Naive thymus-derived CD8-positive, alpha-beta T cell (primary cell): ENCODE results near the gene NTSR1. TPM values are rescaled to one million over a fixed set of nuclear protein-coding genes. Genes with fewer than 3 reads are reported as not detected.

Experiments used
- ATAC-seq, 2 donors: fragments of 150-1000 bp; cut with Tn5 transposase in 1 of 2; sonication (Bioruptor Pico), chemical (Tn5 transposase) in 1 of 2; 1 replicate in 1 of 2; 2 replicates in 1 of 2; pipeline ENCODE4 v1.10.0; 2021; ENCODE audit warnings: mild to moderate bottlenecking in 2 of 2, moderate library complexity in 2 of 2
- POLR2A ChIA-PET: fragments of 350-600 bp; sonication (Branson Sonifier 250); formaldehyde crosslinking; loops from one replicate; lab custom pipeline; 2021; ENCODE audit warnings: antibody characterized with exemption; lab: Charles Lee
- DNase-seq, 10 donors: peaks; one replicate each; pipeline versions ENCODE4 v3.0.0 to v3.0.0-alpha.2; 2020 to 2022
- H3K27ac Mint-ChIP-seq, 10 donors: one replicate each; pipeline ENCODE4 v1.8.0; 2020 to 2022; ENCODE audit warnings: mild to moderate bottlenecking in 10 of 10, mixed read lengths in 10 of 10, moderate library complexity in 4 of 10, inconsistent platforms in 1 of 10
- H3K27me3 Mint-ChIP-seq, 5 donors: one replicate each; pipeline ENCODE4 v1.8.0; 2021 to 2022; ENCODE audit warnings: mixed read lengths in 5 of 5
- H3K36me3 Mint-ChIP-seq, 3 donors: one replicate each; pipeline ENCODE4 v1.8.0; 2020 to 2022; ENCODE audit warnings: mixed read lengths in 3 of 3, mild to moderate bottlenecking in 2 of 3, inconsistent platforms in 1 of 3
- H3K4me1 Mint-ChIP-seq, 4 donors: one replicate each; pipeline ENCODE4 v1.8.0; 2021 to 2022; ENCODE audit warnings: mixed read lengths in 4 of 4
- H3K4me3 Mint-ChIP-seq, 10 donors: one replicate each; pipeline ENCODE4 v1.8.0; 2020 to 2022; ENCODE audit warnings: mild to moderate bottlenecking in 10 of 10, mixed read lengths in 10 of 10, moderate library complexity in 6 of 10, inconsistent platforms in 1 of 10
- H3K9me3 Mint-ChIP-seq, 9 donors: one replicate each; pipeline ENCODE4 v1.8.0; 2020 to 2022; ENCODE audit warnings: mixed read lengths in 9 of 9, mild to moderate bottlenecking in 3 of 9, inconsistent platforms in 1 of 9, moderate library complexity in 1 of 9
- polyA plus RNA-seq, 3 donors: library from polyadenylated mRNA; unstranded; fragments of 300-500 nt; fragmentation: Illumina TruSeq; gene quantifications; one replicate each; pipeline ENCODE4 v1.2.3, GENCODE V29; 2021
- total RNA-seq, 8 experiments: library from RNA in 2 of 8; stranded (reverse) in 2 of 8; gene quantifications; one replicate each; pipeline ENCODE4 v1.2.3 and lab custom pipeline; 2021 to 2026

The NTSR1 gene
- total and polyA plus RNA-seq, 5 experiments from 2014 or later: not detected

DNA sequence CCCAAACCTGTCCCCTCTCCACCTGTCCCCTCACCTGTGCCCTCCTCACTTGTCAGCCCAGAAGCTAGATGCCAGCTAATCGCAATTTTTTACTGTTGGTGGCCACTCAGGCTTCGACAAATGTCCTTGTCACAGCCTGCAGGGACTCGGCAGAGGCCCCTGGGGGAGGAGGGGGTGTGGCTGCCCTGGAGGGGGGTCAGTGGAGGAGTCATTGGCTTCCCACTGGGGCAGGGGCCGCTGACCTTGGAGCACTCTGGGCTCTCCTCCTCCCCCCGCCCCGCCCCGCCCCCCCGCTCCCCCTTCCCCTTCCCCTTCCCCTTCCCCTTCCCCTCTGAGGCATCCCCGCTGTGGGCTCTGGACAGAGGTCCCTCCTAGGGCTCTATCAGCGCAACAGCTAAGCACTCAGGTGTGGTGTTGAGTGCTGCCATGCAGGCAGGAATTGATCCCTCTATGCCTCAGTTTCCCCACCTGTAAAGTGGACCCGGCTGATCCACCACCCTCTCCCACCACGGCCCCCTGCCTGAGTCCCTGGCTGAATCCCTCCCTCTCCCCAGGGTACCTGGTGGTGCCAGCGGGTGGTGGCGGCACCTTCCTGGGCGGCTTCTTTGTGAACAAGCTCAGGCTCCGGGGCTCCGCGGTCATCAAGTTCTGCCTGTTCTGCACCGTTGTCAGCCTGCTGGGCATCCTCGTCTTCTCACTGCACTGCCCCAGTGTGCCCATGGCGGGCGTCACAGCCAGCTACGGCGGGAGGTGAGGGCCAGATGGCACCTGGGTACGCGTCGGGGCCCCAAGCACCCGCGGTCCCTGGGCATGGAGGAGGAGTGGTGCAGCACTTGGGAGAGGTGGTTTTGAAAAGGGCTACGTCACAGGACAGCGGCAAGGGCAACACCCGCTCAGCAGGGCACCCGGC lies 42.6 kb upstream of the NTSR1 start:
- H3K4me1 Mint-ChIP-seq: peaks cover 0 to 2% (median 1%) of the 10 kb centered on the region in 4 donors
- POLR2A ChIA-PET: interaction anchor here (0.8 kb wide), 1 partner anchor 22 kb away, joined by 3 read pairs; no protein-coding TSS in a partner anchor
- no peak for ATAC-seq

DNA sequence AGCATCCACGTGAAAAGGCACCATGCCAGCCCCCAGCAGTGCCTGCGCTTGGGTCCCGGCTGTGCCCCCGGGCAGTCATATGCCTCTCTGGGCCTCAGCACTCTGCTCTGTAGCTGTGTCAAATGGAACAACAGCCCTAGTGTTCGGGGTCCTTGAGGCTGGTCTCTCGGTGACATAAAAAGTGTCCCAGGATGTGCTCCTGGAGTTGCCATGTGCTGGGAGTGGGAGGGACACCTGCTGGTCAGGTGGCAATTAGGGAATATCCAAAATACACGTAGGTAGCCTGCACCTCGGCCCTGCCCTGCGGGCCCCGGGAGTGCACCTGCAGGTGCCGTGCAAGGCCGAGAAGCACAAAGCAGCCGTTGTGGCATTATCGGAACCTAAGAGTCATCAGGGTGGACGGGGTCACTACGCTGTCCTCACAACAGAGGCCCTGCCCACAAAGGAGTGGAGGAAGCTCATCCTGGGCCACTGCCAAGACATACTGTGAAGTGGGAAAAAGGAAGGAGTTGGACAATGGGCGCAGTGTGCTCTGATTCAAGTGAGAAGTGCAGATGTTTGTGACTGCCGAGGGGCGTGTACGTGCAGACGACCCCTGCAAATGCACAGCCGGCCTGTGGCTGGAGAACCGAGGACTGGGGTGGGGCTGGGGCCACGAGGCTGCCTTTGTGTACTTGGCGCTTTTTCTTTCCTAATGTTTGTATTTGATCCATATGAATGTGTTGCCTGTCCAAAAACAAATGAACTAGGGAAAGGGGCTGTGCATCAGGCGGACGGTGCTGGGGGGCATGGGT lies 41.7 kb upstream of the NTSR1 start:
- DNase-seq: no peak

More for the DNA sequence above, 42.6 kb upstream of the NTSR1 start:
- Mint-ChIP-seq H3K4me3 (no peak overlapping the region), H3K9me3 (no peaks in the 10 kb centered on the region), H3K36me3 (no peaks in the 10 kb centered on the region), H3K27me3 (no peaks in the 10 kb centered on the region), H3K27ac (peak overlapping the region in 1 of 10 donors; percentile 28)
- DNase-seq: no peak

DNA sequence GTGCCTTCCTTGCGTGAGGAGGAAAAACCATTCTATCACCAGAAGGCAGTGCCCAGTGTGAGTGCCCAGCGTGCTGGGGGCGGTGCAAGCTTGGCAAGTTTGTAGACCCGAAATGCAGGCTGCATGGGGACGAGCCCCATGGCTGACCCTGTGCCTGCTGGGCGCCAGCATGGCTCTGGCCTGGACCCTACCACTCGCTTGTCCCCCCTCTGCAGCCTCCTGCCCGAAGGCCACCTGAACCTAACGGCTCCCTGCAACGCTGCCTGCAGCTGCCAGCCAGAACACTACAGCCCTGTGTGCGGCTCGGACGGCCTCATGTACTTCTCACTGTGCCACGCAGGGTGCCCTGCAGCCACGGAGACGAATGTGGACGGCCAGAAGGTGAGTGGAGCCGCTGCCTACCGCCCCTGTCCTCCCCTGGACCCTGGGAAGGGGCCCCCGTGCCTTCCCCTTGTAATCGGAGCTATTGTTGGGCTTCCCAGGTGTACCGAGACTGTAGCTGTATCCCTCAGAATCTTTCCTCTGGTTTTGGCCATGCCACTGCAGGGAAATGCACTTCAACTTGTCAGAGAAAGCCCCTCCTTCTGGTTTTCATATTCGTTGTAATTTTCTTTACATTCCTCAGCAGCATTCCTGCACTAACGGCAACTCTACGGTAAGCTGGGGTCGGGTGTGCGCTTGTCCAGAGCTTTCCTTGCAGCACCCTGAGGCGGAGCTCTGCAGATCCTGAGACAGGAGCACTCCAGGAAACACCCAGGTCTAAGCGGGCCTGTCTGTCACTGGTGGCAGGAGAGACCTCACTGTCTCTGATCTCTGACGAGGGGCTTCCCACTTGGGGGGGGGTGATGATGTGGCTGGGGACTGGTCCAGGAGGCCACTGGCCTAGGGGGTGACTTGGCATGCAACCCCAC lies 40.9 kb upstream of the NTSR1 start:
- Mint-ChIP-seq H3K4me3 (no peak overlapping the region), H3K27me3 (no peaks in the 10 kb centered on the region), H3K36me3 (no peaks in the 10 kb centered on the region), H3K4me1 (peaks cover 0 to 2% (median 1%) of the 10 kb centered on the region in 4 donors), H3K9me3 (no peaks in the 10 kb centered on the region), H3K27ac (peak overlapping the region in 1 of 10 donors; percentile 53)
- POLR2A ChIA-PET: no interaction called here
- no peak for DNase-seq
- ATAC-seq: no peak

More for the DNA sequence above, 41.7 kb upstream of the NTSR1 start:
- Mint-ChIP-seq H3K4me3 (no peak overlapping the region), H3K9me3 (no peaks in the 10 kb centered on the region), H3K27ac (peak overlapping the region in 3 of 10 donors; percentile 28 to 55 (median 35)), H3K36me3 (no peaks in the 10 kb centered on the region), H3K27me3 (no peaks in the 10 kb centered on the region), H3K4me1 (peaks cover 0 to 2% (median 1%) of the 10 kb centered on the region in 4 donors)
- ATAC-seq: no peak
- POLR2A ChIA-PET: interaction anchor here (0.8 kb wide), 1 partner anchor 21 kb away, joined by 3 read pairs; no protein-coding TSS in a partner anchor

DNA sequence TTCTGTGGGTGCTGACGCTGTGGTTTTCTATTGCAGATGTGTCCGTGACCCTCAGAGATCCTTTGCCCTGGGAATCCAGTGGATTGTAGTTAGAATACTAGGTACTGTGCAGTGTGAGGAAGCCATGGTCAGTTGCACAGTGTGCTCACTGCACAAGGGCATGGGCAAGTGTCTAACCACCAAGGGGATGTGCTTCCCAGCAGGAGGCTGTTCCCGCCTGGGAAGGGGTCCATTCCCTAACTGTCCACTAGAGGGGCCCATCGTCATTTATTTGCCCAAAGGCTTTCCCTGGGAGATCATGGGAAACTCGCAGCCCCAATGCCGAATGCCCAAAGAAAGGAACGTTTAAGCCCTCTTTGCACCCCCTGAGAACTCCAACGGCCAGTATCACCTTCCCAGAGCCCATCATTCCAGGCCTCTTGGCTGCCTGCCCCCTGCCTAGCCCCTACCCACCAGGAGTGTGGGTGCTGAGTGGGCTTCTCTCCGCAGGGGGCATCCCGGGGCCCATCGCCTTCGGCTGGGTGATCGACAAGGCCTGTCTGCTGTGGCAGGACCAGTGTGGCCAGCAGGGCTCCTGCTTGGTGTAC lies 40.1 kb upstream of the NTSR1 start:
- H3K9me3 Mint-ChIP-seq: no peaks in the 10 kb centered on the region
- H3K27ac Mint-ChIP-seq: peak overlapping the region in 1 of 10 donors; percentile 53
- no peak overlapping the region for H3K4me3 Mint-ChIP-seq
- POLR2A ChIA-PET: interaction anchor here (1.2 kb wide), 1 partner anchor 125 kb away, joined by 4 read pairs; no protein-coding TSS in a partner anchor
- peak in 5 of 10 donors; percentile 16 to 49 (median 33) for DNase-seq
- no peaks in the 10 kb centered on the region for H3K27me3 Mint-ChIP-seq
- H3K36me3 Mint-ChIP-seq: no peaks in the 10 kb centered on the region
- ATAC-seq: peak in 1 of 2 donors; percentile 53
- H3K4me1 Mint-ChIP-seq: peaks cover 0 to 2% (median 0%) of the 10 kb centered on the region in 4 donors

DNA sequence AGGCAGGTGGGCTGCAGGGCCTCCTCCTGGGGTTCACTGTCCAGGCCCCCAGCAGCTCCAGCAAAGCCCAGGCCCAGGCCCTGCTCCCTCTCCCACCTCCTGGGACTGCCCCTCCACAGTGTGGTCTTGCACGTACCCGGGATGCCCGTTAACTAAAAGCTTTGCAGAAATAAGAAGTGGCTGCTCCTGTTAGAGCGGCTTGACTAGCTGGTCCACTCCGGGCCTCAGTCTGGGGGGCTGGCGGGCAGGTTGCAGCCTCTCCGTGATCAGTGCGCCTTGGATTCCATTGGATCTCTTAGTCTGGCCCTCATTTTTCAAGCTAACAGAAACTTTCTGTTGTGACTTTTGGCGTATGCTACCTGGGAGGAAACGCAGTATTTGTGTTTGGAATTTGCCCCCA lies 39.4 kb upstream of the NTSR1 start:
- Mint-ChIP-seq H3K4me1 (peaks cover 0 to 2% (median 0%) of the 10 kb centered on the region in 4 donors), H3K27me3 (no peaks in the 10 kb centered on the region), H3K36me3 (no peaks in the 10 kb centered on the region), H3K9me3 (no peaks in the 10 kb centered on the region), H3K27ac (peak overlapping the region in 1 of 10 donors; percentile 22), H3K4me3 (no peak overlapping the region)
- DNase-seq (no peak), ATAC-seq (no peak)
- POLR2A ChIA-PET: interaction anchor here (1.2 to 1.5 kb wide), 2 partner anchors 125 to 139 kb away, joined by 4 read pairs; no protein-coding TSS in a partner anchor

DNA sequence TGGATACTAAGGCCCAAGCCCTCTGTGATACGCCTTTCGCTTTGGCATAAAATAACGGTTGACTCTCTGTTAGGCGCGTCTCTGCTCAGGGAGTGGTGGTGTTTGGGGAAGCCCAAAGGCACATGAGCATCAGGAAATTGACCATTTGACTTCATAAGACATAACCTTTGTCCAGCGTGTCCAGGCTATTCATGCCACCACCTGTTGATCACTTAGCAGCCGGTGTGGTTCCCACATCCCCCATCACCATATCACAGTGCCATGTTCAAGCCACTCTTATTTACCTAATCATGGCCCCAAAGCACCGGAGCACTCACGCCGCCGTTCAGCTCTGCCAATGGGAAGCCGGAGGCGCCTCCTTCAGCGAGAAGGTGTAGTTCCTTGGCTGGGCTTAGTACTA lies 38.5 kb upstream of the NTSR1 start:
- H3K36me3 Mint-ChIP-seq: no peaks in the 10 kb centered on the region
- POLR2A ChIA-PET: interaction anchor here (1.5 kb wide), 1 partner anchor 139 kb away, joined by 4 read pairs; no protein-coding TSS in a partner anchor
- peaks cover 0 to 2% (median 0%) of the 10 kb centered on the region in 4 donors for H3K4me1 Mint-ChIP-seq
- no peak overlapping the region for H3K4me3 Mint-ChIP-seq
- DNase-seq (no peak), ATAC-seq (no peak)
- H3K27me3 Mint-ChIP-seq: no peaks in the 10 kb centered on the region
- H3K27ac Mint-ChIP-seq: no peak overlapping the region
- H3K9me3 Mint-ChIP-seq: no peaks in the 10 kb centered on the region

DNA sequence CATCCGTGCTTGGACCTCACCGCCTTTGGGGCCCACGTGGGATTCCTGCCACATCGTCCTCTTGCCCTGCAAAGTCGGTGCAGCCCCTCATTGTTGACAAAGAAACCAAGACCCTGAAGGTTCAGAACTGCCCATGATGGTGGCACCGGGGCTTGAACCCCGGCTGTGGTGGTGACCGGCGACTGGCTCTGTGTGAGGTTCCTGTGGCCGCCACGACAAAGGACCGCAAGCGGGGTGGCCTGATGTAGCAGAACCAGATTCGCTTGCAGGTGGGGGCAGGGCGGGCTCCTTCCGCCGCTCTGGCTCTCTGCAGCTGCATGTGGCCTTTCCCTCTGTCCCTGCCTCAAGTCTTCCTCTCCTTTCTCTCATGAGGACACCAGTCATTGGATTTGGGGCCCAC lies 37.6 kb upstream of the NTSR1 start:
- H3K4me3 Mint-ChIP-seq: no peak overlapping the region
- DNase-seq: no peak
- H3K9me3 Mint-ChIP-seq: no peaks in the 10 kb centered on the region
- POLR2A ChIA-PET: no interaction called here
- H3K4me1 Mint-ChIP-seq: peaks cover 0 to 2% (median 0%) of the 10 kb centered on the region in 4 donors
- H3K36me3 Mint-ChIP-seq: no peaks in the 10 kb centered on the region
- H3K27ac Mint-ChIP-seq: peak overlapping the region in 1 of 10 donors; percentile 46
- ATAC-seq: no peak
- no peaks in the 10 kb centered on the region for H3K27me3 Mint-ChIP-seq

DNA sequence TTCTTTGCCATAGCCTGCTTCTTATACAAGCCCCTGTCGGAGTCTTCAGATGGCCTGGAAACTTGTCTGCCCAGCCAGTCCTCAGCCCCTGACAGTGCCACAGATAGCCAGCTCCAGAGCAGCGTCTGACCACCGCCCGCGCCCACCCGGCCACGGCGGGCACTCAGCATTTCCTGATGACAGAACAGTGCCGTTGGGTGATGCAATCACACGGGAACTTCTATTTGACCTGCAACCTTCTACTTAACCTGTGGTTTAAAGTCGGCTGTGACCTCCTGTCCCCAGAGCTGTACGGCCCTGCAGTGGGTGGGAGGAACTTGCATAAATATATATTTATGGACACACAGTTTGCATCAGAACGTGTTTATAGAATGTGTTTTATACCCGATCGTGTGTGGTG lies 36.9 kb upstream of the NTSR1 start:
- Mint-ChIP-seq H3K36me3 (no peaks in the 10 kb centered on the region), H3K27me3 (no peaks in the 10 kb centered on the region), H3K27ac (peak overlapping the region in 1 of 10 donors; percentile 52), H3K4me1 (peaks cover 0 to 2% (median 0%) of the 10 kb centered on the region in 4 donors), H3K4me3 (no peak overlapping the region), H3K9me3 (no peaks in the 10 kb centered on the region)
- POLR2A ChIA-PET: no interaction called here
- no peak for DNase-seq
- no peak for ATAC-seq

DNA sequence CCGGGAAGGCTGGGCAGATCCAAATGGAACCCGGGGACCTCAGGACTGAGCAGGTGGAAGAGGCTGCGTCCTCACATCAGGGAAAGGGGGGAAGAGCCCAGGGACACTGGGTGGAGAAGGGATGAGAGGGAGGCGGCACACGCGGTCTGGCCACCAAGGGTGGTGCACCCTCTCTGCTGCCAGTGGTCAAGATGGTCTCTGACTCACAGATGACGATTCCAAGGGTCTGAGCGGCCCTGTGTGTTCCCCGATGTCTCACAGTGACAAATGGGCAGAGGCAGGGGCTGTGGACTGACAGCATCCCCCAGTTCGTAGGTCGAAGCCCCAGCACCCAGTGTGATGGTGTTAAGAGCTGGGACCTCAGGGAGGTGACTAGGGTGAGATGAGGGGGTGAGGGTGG lies 34.3 kb upstream of the NTSR1 start:
- POLR2A ChIA-PET: no interaction called here
- no peak overlapping the region for H3K4me3 Mint-ChIP-seq

DNA sequence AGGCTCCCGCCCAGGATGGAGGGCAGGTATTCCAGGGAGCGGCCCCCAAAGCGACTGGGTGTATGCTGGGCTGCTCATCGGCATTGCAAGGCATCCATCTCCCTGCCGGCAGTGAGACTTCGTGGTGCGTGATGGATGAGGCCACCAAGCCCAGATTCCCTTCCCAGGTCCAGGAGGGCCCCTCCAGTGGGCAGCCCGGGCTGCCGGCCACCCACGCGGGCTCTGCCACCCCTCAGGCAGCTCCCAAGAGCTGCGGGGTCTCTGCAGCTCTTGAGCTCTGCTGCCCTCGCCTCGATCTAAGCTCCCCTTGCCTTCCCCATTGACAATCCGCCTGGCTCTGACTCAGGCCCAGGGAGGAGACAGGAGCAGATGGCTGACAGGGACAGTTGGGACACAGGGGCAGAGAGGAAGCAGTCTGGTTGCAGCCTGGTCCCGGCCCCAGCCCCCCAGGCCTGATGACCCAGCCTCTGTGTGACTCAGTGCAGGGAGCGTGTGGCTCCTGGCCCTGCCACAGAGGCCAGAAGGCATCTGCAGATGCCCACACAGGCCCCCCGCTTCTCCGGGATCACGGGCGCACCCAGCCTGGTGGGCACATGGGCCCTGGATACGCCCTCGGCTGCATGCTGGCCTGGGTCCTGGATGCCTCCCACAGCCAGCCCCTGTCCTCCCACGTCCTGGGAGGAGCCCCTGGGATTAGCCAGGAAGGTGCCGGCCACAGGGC lies 33.3 kb upstream of the NTSR1 start:
- POLR2A ChIA-PET: no interaction called here
- no peak for DNase-seq

More for the DNA sequence above, 34.3 kb upstream of the NTSR1 start:
- peaks cover 0 to 2% (median 0%) of the 10 kb centered on the region in 5 donors for H3K27me3 Mint-ChIP-seq
- ATAC-seq (no peak), DNase-seq (no peak)
- H3K27ac Mint-ChIP-seq: no peak overlapping the region
- no peaks in the 10 kb centered on the region for H3K36me3 Mint-ChIP-seq
- H3K9me3 Mint-ChIP-seq: peaks cover 0 to 1% (median 0%) of the 10 kb centered on the region in 9 donors
- peaks cover 1 to 8% (median 5%) of the 10 kb centered on the region in 4 donors for H3K4me1 Mint-ChIP-seq

DNA sequence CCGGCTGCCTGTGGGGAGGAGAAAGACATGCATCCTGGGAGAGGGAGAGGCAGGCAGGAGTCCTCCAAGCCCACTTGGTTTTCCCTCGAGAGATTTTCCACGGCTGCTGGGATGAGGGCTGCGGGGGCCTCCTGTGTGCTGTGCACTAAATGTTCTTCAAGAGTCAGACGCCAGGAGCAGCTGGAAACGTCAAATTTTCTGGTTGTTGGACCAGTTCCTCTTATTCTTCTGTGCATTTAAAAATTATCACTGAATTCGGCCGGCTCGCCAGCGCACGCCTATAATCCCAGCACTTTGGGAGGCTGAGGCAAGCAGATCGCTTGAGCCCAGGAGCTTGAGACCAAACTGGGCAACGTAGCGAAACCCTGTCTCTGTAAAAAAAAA lies 32.8 kb upstream of the NTSR1 start:
- ATAC-seq (no peak), DNase-seq (no peak)
- Mint-ChIP-seq H3K4me3 (no peak overlapping the region), H3K27ac (no peak overlapping the region), H3K9me3 (peaks cover 0 to 10% (median 0%) of the 10 kb centered on the region in 9 donors), H3K36me3 (peaks cover 0 to 6% (median 4%) of the 10 kb centered on the region in 3 donors), H3K4me1 (peaks cover 1 to 8% (median 5%) of the 10 kb centered on the region in 4 donors), H3K27me3 (peaks cover 0 to 4% (median 0%) of the 10 kb centered on the region in 5 donors)
- POLR2A ChIA-PET: no interaction called here

More for the DNA sequence above, 33.3 kb upstream of the NTSR1 start:
- Mint-ChIP-seq H3K9me3 (peaks cover 0 to 7% (median 0%) of the 10 kb centered on the region in 9 donors), H3K27ac (no peak overlapping the region), H3K27me3 (peaks cover 0 to 2% (median 0%) of the 10 kb centered on the region in 5 donors), H3K4me1 (peaks cover 1 to 8% (median 5%) of the 10 kb centered on the region in 4 donors), H3K36me3 (peaks cover 0 to 6% (median 4%) of the 10 kb centered on the region in 3 donors), H3K4me3 (no peak overlapping the region)
- no peak for ATAC-seq
